Activated naive CD4-positive, alpha-beta T cell (primary cell): ENCODE measurements around the gene SULF2.

Experiments used
- DNase-seq, 4 experiments: peaks; one replicate each; lab custom pipeline; 2025; lab: John Stamatoyannopoulos, UW

The SULF2 gene

GRCh38 chr20:47783828-47784598 lies 1.3 kb downstream of the SULF2 start:
- DNase-seq, result no peak

- DNase-seq, result no peak
Measured at GRCh38 chr20:47782920-47783552, 2.2 kb downstream of the SULF2 start.

GRCh38 chr20:47782076-47782475 lies 3.2 kb downstream of the SULF2 start:
- no peak for DNase-seq

GRCh38 chr20:47781632-47782031 lies 3.6 kb downstream of the SULF2 start:
- no peak for DNase-seq

GRCh38 chr20:47780720-47781389 lies 4.4 kb downstream of the SULF2 start:
- no peak for DNase-seq

- no peak for DNase-seq
Measured at GRCh38 chr20:47778398-47779354, 6.6 kb downstream of the SULF2 start.

GRCh38 chr20:47777220-47777619 lies 8.1 kb downstream of the SULF2 start:
- no peak for DNase-seq

- no peak for DNase-seq
Measured at GRCh38 chr20:47776639-47777038, 8.6 kb downstream of the SULF2 start.

GRCh38 chr20:47775841-47776240 lies 9.4 kb downstream of the SULF2 start:
- DNase-seq, result no peak

GRCh38 chr20:47775039-47775438 lies 10.2 kb downstream of the SULF2 start:
- no peak for DNase-seq

- no peak for DNase-seq
Measured at GRCh38 chr20:47774131-47774777, 11.0 kb downstream of the SULF2 start.

GRCh38 chr20:47773371-47773786 lies 11.9 kb downstream of the SULF2 start:
- DNase-seq, result no peak

GRCh38 chr20:47770935-47771334 lies 14.3 kb downstream of the SULF2 start:
- DNase-seq, result no peak

GRCh38 chr20:47768016-47768824 lies 17.1 kb downstream of the SULF2 start:
- no peak for DNase-seq

GRCh38 chr20:47765691-47766594 lies 19.3 kb downstream of the SULF2 start:
- no peak for DNase-seq

GRCh38 chr20:47765271-47765670 lies 20.0 kb downstream of the SULF2 start:
- no peak for DNase-seq

GRCh38 chr20:47764154-47764733 lies 21.0 kb downstream of the SULF2 start:
- no peak for DNase-seq

- DNase-seq, result no peak
Measured at GRCh38 chr20:47762699-47763268, 22.5 kb downstream of the SULF2 start.
